ENCODE measurements around the gene ZNF883.

GRCh38 chr9:112921549-112921948, 90.4 kb downstream of the ZNF883 start:
- peak in 4 of 6 experiments; percentile 7 to 34 (median 28) for TF ChIP-seq CTCF (IDR thresholded peaks at IDR 0.05)
- TF ChIP-seq POLR2A (IDR thresholded peaks at IDR 0.05) = no peak
